ENCODE data around the gene HSPA4. TPM values are rescaled to one million over a fixed set of nuclear protein-coding genes. Genes with fewer than 3 reads are reported as not detected.

HSPA4 gene
- total RNA-seq, 4 donors from 2014 or later: 34.3 to 64.2 (median 41.3) TPM

DNA sequence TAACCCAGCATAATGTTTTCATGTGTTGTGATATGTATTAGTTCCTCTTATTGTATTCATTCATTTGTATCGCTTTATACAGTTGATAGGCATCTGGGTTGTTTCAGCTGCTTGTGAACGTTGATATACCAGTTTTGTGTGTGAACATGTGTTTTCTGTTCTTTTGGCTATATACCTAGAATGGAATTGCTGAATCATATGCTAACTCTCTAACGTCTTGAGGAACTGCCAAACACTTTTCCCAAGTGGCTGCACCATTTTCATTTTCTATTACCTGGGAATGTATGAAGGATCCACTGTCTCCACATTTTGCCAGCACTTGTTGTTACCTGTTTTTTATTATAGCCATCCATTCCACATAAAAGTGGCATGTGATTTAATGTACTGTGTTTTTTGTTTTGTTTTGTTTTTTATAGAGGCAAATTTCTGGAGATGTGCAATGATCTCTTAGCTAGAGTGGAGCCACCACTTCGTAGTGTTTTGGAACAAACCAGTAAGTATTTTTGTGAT is 34.6 kb downstream of the HSPA4 start:
- TF ChIP-seq, protein P1, sequence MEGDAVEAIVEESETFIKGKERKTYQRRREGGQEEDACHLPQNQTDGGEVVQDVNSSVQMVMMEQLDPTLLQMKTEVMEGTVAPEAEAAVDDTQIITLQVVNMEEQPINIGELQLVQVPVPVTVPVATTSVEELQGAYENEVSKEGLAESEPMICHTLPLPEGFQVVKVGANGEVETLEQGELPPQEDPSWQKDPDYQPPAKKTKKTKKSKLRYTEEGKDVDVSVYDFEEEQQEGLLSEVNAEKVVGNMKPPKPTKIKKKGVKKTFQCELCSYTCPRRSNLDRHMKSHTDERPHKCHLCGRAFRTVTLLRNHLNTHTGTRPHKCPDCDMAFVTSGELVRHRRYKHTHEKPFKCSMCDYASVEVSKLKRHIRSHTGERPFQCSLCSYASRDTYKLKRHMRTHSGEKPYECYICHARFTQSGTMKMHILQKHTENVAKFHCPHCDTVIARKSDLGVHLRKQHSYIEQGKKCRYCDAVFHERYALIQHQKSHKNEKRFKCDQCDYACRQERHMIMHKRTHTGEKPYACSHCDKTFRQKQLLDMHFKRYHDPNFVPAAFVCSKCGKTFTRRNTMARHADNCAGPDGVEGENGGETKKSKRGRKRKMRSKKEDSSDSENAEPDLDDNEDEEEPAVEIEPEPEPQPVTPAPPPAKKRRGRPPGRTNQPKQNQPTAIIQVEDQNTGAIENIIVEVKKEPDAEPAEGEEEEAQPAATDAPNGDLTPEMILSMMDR (IDR thresholded peaks at IDR 0.05; ENCODE audit: low read depth): no peak

DNA sequence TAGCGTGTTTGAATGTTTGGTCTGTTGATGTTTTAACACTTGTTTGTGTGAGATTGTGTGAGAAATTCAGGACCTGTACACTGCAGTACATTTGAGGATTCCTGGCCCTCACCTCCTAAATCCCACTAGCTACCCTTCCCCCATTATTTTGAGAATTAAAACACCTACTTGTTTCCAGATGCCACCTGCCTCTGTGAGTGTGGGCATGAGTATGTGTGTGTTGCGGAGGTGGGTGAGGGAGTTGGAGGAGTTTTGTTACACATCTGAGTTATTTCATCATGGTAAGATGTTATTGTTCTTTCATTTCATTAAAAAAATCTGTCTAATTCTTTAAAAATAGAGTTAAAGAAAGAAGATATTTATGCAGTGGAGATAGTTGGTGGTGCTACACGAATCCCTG is 36.3 kb downstream of the HSPA4 start:
- TF ChIP-seq, protein P1 (IDR thresholded peaks at IDR 0.05; ENCODE audit: low read depth): no peak

GRCh38 chr5:133091034-133091433 is 39.2 kb downstream of the HSPA4 start:
- TF ChIP-seq, protein P1 (IDR thresholded peaks at IDR 0.05; ENCODE audit: low read depth): no peak

DNA sequence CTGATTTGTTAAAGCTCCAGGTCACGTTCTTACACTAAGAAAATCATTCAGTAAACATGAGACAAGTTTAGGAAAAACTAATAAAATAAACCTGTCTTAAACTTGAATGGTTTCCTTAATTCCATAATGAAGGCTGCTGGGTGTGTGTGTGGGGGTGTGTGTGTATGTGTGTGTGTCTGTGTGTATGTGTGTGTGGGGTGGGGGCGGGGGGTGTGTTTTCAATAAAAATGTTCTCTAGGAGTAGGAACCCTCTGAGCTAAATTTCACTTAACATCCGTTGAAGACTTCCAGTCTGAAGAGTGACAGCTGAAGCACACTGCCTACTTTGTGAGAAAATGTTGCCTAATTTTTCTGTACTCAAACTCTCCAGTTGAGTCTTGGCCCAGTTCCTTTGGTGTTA is 54.5 kb downstream of the HSPA4 start:
- TF ChIP-seq, protein P1 (IDR thresholded peaks at IDR 0.05; ENCODE audit: low read depth): no peak

- TF ChIP-seq, protein P1 (IDR thresholded peaks at IDR 0.05; ENCODE audit: low read depth): no peak
Observed at GRCh38 chr5:133106761-133107572, 55.2 kb downstream of the HSPA4 start.

- TF ChIP-seq, protein P1 (IDR thresholded peaks at IDR 0.05; ENCODE audit: low read depth): no peak
Observed at GRCh38 chr5:133108481-133108921, 56.7 kb downstream of the HSPA4 start.

- TF ChIP-seq, protein P1 (IDR thresholded peaks at IDR 0.05; ENCODE audit: low read depth): no peak
Observed at GRCh38 chr5:133109655-133110483, 58.1 kb downstream of the HSPA4 start.

Data from subcutaneous adipose tissue (tissue), 4 donors.